SH-SY5Y (cell line): ENCODE results near the gene SSBP1.

Experiments used
- GATA2 ChIP-seq: IDR thresholded peaks from 2 replicates; pipeline ENCODE4 v1.6.1; 2011; ENCODE audit warnings: mild to moderate bottlenecking, low read depth, low read length
- GATA3 ChIP-seq: IDR thresholded peaks from 2 replicates; pipeline ENCODE4 v1.6.1; 2011; ENCODE audit warnings: low read depth, mild to moderate bottlenecking, low read length, moderate library complexity

- TF ChIP-seq GATA3: no peak
- TF ChIP-seq GATA2: no peak
These were observed 6.5 kb upstream of the SSBP1 start for GRCh38 chr7:141731476-141732149.
